HL-60 (cell line): Measurements from ENCODE around the gene C22orf15.

Source experiments
- DNase-seq, 2 experiments: peaks; one replicate each; pipeline ENCODE4 v3.0.0-alpha.2; 2010 to 2020; ENCODE audit warnings: low read depth in 1 of 2, low spot score in 1 of 2
- H3K27ac ChIP-seq: fragments of 250-450 bp; sonication (Bioruptor Pico); replicated peaks from 2 replicates; pipeline ENCODE4 v1.5.1; 2020; ENCODE audit warnings: mild to moderate bottlenecking, moderate library complexity
- H3K27me3 ChIP-seq: fragments of 250-450 bp; sonication (Bioruptor Pico); 2 replicates; pipeline ENCODE4 v1.5.1; 2021; ENCODE audit warnings: mild to moderate bottlenecking, moderate library complexity; ENCODE audit not compliant: insufficient read depth, poor library complexity, severe bottlenecking
- H3K4me3 ChIP-seq: replicated peaks from 2 replicates; pipeline ENCODE4 v1.5.1; 2011; ENCODE audit warnings: mild to moderate bottlenecking, control low read depth, low read length; ENCODE audit not compliant: insufficient read depth
- CTCF ChIP-seq: IDR thresholded peaks from one replicate; pipeline ENCODE4 v1.5.1; 2011; ENCODE audit warnings: low read length, control low read depth, inconsistent platforms; ENCODE audit not compliant: insufficient read depth
- GABPA ChIP-seq: IDR thresholded peaks from 2 replicates; pipeline ENCODE4 v1.6.1; 2012; ENCODE audit warnings: low read depth
- POLR2AphosphoS5 ChIP-seq: IDR thresholded peaks from 2 replicates; pipeline ENCODE4 v1.6.1; 2012; ENCODE audit warnings: low read depth
- SPI1 ChIP-seq: IDR thresholded peaks from 2 replicates; pipeline ENCODE4 v1.6.1; 2012; ENCODE audit warnings: low read depth, mild to moderate bottlenecking, borderline replicate concordance
- TF ChIP-seq, protein P1 (sequence below): IDR thresholded peaks from 2 replicates; pipeline ENCODE4 v1.6.1; 2012; ENCODE audit warnings: low read depth; ENCODE audit not compliant: insufficient replicate concordance

C22orf15 gene

GRCh38 chr22:23773483-23774113, 10.8 kb downstream of the C22orf15 start:
- Histone ChIP-seq H3K27me3 (peaks cover 17% of the 10 kb centered on the region), H3K27ac (no peak overlapping the region), H3K4me3 (no peak overlapping the region)
- TF ChIP-seq POLR2AphosphoS5: no peak
- TF ChIP-seq GABPA: no peak
- TF ChIP-seq, protein P1, sequence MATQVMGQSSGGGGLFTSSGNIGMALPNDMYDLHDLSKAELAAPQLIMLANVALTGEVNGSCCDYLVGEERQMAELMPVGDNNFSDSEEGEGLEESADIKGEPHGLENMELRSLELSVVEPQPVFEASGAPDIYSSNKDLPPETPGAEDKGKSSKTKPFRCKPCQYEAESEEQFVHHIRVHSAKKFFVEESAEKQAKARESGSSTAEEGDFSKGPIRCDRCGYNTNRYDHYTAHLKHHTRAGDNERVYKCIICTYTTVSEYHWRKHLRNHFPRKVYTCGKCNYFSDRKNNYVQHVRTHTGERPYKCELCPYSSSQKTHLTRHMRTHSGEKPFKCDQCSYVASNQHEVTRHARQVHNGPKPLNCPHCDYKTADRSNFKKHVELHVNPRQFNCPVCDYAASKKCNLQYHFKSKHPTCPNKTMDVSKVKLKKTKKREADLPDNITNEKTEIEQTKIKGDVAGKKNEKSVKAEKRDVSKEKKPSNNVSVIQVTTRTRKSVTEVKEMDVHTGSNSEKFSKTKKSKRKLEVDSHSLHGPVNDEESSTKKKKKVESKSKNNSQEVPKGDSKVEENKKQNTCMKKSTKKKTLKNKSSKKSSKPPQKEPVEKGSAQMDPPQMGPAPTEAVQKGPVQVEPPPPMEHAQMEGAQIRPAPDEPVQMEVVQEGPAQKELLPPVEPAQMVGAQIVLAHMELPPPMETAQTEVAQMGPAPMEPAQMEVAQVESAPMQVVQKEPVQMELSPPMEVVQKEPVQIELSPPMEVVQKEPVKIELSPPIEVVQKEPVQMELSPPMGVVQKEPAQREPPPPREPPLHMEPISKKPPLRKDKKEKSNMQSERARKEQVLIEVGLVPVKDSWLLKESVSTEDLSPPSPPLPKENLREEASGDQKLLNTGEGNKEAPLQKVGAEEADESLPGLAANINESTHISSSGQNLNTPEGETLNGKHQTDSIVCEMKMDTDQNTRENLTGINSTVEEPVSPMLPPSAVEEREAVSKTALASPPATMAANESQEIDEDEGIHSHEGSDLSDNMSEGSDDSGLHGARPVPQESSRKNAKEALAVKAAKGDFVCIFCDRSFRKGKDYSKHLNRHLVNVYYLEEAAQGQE: no peak
- no peak for TF ChIP-seq CTCF
- TF ChIP-seq SPI1: no peak
- DNase-seq: no peak

- no peak for DNase-seq
- Histone ChIP-seq H3K27ac (no peak overlapping the region), H3K4me3 (no peak overlapping the region)
Measured at GRCh38 chr22:23774114-23774921, 11.5 kb downstream of the C22orf15 start.

More at GRCh38 chr22:23774114-23774921, 11.5 kb downstream of the C22orf15 start:
- TF ChIP-seq, protein P1: no peak
- no peak for TF ChIP-seq GABPA
- TF ChIP-seq POLR2AphosphoS5: no peak
- no peak for TF ChIP-seq CTCF
- TF ChIP-seq SPI1: no peak
- peaks cover 17% of the 10 kb centered on the region for H3K27me3 ChIP-seq
